ENCODE measurements around the gene TNNC1.

Gene TNNC1

GRCh38 chr3:52458770-52459545, 5.1 kb upstream of the TNNC1 start:
- DNase-seq (ENCODE audit: low read depth), result no peak

DNA sequence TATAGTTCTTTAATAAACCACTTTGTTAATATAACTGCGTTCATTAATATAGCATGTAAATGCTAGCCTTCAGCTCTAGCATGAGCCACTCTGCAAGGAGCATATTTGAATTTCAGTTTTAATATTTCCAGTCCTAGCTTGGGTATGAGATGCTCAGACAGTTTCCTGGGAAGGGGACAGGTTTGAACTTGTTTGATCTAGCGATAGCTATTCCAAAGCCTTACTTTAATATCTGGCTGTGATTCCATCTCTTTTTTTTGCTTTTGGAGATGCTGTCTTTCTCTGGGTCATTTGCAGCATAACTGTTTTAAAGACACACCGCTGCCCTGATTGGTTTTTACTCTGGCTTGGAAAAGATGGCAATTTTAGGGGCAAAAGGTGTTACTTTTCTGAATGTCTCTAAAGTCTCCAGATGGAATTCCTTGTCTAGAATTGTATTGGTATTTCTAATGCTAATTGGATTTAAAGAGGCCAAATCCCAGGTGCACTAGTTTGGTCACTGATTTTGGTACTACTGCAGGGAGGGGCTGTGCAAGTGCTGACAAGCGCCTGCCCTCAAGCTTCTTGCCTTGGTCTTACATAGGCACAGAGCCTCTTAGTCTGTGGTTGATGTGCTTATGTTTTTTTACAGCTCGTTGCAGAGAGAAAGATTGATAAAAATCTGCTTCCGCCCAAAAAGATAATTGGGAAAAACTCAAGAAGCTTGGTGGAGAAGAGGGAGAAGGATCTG, 4.4 kb upstream of the TNNC1 start:
- DNase-seq (ENCODE audit: low read depth), result no peak

- DNase-seq (ENCODE audit: low read depth), result no peak
Measured at GRCh38 chr3:52456800-52457183, 3.0 kb upstream of the TNNC1 start.

GRCh38 chr3:52456169-52456799, 2.4 kb upstream of the TNNC1 start:
- no peak for DNase-seq (ENCODE audit: low read depth)

DNA sequence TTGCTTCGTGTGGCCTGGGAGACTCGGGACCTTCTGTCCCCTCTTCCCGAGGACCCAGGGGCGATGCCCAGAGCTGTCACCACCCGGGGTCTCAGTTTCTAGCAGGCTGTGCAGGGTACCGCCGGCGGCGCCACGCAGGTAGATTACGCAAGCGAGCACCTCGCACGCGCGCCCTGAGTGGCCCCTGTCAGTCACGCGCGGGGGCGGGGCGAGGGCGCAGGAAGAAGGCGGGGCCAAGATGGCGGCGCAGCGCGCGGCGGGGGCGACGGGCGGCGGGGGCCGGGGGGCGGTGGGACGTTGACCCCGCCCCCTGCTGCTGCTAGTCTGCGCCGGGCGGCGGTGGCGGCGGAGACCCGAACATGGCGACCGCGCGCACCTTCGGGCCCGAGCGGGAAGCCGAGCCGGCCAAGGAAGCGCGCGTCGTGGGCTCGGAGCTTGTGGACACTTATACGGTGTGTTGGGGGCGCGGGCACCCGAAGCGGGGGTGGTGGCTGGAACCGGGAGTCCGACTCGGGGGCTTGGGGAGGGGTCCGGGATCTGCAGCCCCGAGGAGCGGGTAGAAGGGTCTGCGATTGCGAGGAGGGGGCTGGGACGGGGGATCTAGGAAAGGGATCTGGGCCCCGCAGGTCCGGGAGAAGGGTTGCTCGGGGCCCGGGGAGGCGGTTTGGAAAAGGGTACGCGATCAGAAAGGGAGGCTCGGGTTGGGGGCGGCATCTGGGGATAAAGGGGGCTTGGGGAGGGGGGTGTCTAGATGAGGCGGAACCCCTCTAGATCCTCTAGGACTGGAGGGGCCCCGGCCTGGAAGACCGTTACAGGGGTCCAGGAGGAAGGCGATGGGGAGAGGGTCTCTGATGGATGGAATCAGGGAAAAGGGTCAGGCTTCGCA, 1.7 kb upstream of the TNNC1 start, which contains the start of gene NISCH:
Gene NISCH (plus strand): TSS at position 322 of the 886 bp plus-strand sequence. CDS start 38 bp downstream, at position 360.
- peak; percentile 98 for DNase-seq (ENCODE audit: low read depth)

DNA sequence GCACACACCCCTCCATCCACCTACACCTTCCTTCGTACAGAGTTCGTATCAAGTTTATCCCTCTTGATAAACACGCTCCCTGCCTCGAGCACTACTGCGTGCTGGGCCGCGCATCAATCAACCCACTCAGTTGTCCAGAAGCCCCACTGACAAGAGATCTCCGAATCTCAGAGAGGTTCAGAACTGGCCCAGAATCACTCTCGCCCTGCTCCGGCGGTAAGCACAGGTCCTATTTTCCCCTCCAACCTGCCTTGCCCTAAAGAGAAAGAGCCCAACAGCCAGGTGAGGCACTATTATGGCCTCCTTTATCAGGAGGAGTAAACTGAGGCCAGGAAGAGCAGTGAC, 1.1 kb upstream of the TNNC1 start:
- DNase-seq (ENCODE audit: low read depth), result no peak

DNA sequence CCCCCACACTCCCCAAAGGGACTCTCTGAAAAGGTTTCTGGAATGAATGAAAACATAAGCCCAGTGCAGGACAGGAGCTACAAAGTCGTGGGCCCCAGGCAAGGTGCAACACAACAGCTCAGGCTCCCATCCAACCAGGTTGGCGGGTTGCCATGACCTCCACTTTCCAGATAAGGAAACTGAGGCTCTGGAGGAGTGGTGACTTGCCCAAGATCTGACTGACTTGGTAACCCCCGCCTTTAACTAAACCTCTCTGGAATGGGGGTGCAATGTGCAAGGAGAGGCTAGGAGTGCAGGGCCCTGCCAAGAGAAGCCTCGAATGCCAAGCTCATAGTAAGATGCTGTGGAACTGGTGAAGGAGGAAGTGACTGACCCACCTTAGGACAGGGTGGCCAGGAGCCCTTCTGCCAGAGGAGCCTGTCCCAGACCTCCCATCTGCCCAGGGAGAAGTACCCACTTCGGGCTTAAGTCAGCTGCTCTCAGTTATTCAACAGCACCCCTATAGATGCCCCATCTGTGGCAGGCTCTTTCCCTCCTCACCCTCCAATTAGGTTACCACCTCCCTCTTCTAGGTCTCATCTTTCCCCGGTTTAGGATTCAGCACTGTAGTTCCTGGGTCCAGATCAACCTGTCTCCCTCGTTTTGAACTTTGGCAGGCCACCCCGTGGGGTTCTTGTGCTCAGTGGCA, 553 bp upstream of the TNNC1 start:
- DNase-seq (ENCODE audit: low read depth), result no peak

GRCh38 chr3:52452570-52453221, 1.1 kb downstream of the TNNC1 start:
- DNase-seq (ENCODE audit: low read depth), result no peak

DNA sequence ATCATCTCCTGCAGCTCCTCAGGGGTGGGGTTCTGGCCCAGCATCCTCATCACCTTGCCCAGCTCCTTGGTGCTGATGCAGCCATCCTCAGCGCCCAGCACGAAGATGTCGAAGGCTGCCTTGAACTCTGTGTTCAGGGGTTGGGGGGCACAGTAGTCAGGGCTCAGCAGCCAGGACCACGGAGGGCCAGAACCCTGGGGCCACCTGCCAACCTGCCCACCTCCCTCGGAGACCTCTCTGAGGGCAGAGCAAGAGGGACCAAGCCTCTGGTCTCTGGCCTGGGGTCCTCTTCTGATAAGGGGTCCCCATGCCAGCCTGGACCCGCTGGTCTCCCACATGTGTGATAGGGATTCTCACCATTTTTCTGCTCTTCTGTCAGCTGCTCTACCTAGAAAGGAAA, 1.7 kb downstream of the TNNC1 start:
- DNase-seq (ENCODE audit: low read depth), result no peak

DNA sequence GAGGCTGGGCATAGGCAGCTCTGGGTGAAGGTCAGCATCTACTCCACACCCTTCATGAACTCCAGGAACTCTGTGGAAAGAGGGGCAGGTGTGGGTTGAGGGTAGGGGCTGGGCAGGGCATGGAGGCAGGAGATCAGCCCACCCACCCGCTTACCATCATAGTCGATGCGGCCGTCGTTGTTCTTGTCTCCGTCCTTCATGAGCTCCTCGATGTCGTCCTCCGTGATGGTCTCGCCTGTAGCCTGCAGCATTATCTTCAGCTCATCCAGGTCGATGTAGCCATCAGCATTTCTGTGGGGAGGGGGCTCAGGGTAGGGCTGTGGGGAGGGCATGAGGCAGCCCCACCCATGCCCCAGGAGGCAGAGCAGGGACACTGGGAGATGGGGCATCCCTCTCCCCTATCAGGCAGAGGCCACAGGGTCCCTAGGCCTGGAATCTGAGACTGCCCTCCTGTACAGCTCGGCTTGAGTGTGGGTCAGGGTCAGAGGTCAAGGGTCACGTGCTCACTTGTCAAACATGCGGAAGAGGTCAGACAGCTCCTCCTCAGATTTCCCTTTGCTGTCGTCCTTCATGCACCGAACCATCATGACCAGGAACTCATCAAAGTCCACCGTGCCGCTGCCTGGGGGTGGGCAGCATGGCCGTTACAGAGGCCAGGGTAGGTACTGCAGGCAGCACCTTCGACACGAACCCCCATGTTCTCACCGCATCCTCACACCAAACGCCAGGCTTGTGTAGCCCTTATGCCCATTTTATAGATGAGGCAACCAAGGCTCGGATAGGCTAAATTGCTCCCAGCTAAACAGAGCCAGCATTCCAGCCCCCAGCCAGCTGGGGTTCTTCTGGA, 2.4 kb downstream of the TNNC1 start:
- DNase-seq (ENCODE audit: low read depth), result no peak

GRCh38 chr3:52450489-52451236, 3.2 kb downstream of the TNNC1 start:
- DNase-seq (ENCODE audit: low read depth), result no peak

GRCh38 chr3:52447512-52448355, 6.1 kb downstream of the TNNC1 start:
- DNase-seq (ENCODE audit: low read depth), result no peak

GRCh38 chr3:52446631-52447511, 7.0 kb downstream of the TNNC1 start:
- peak; percentile 35 for DNase-seq (ENCODE audit: low read depth)

- no peak for DNase-seq (ENCODE audit: low read depth)
Measured at GRCh38 chr3:52446042-52446441, 7.8 kb downstream of the TNNC1 start.

DNA sequence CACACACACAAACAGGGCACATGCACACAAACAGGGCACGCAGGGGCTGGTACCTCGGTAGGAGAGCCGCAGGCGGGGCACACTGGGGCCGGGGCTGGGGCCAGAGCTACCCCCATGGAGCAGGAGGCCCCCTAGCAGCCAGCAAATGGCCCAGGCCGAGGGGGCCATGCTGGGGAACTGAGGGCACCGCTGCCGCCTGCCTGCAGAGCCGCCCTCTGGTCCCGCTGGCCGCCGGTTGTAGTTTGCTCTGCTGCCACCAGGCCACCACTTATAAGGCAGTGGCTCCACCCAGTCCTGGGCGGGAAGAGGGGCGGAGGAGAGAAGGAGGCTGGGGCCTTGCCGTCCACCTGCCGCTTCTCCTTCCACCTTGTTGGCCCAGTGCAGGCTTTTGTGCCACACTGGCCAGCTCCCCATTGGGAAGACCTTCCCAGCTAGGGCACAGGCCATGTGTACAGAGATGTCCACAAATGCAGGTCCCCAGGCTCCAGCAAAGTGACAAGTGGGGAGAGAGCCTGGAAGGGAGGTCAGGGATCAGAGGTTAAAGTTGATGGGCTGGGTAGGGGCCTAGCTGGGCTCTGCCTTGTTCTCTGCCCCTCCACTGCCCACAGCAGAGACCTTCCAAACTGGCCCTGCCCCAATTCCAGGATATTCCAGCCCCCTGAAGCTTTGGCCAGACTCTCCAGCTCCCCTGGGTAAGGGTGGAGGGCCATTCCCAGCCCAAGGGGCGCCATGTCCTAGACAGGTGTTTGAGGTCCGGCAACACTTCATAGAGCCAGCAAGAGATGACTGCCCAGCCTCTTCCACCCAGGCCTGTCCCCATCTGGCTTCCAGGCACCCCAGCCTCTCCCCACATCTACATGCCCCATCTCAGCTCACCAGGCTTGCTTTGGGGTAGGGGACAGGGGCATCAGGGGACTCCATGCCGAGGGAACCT, 8.7 kb downstream of the TNNC1 start, which contains the start of gene SEMA3G:
Gene SEMA3G (minus strand): TSS at position 244 of the 934 bp plus-strand sequence. CDS start 76 bp downstream, at position 168.
- peak; percentile 34 for DNase-seq (ENCODE audit: low read depth)

Measured in stimulated activated CD8-positive, alpha-beta memory T cell treated with anti-CD3 and anti-CD28 coated beads, Interleukin-15, amount 100 ng/mL, for 24 hours (primary cell).